GM23338 (cell line): ENCODE data around the gene CNOT8.

Experiments used
- CREB1 ChIP-seq: fragments of 250-450 bp; sonication (Bioruptor Pico); IDR thresholded peaks from 2 replicates; pipeline ENCODE4 v1.5.0; 2020; ENCODE audit warnings: low read depth, mild to moderate bottlenecking, moderate library complexity
- EZH2 ChIP-seq: fragments of 200-600 bp; sonication (generic); IDR thresholded peaks from one replicate; pipeline ENCODE4 v1.8.0; 2017; ENCODE audit warnings: antibody characterized with exemption, mild to moderate bottlenecking, low read depth; ENCODE audit not compliant: unreplicated experiment
- EZH2phosphoT487 ChIP-seq: fragments of 200-600 bp; sonication (generic); IDR thresholded peaks from one replicate; pipeline ENCODE4 v1.8.1; 2018; ENCODE audit warnings: antibody characterized with exemption; ENCODE audit not compliant: unreplicated experiment
- JUNB ChIP-seq: IDR thresholded peaks from one replicate; pipeline ENCODE4 v1.6.1; 2016; ENCODE audit warnings: antibody characterized with exemption; ENCODE audit not compliant: unreplicated experiment
- NANOG ChIP-seq: IDR thresholded peaks from 2 replicates; pipeline ENCODE4 v1.6.1; 2016; ENCODE audit warnings: antibody characterized with exemption, borderline replicate concordance
- POLR2AphosphoS5 ChIP-seq: IDR thresholded peaks from 2 replicates; pipeline ENCODE4 v1.6.1; 2016; ENCODE audit warnings: antibody characterized with exemption, low read depth
- STAT1 ChIP-seq: IDR thresholded peaks from one replicate; pipeline ENCODE4 v1.6.1; 2016; ENCODE audit warnings: antibody characterized with exemption; ENCODE audit not compliant: unreplicated experiment
- ZNF114 ChIP-seq: fragments of 250-450 bp; sonication (Bioruptor Pico); IDR thresholded peaks from 2 replicates; pipeline ENCODE4 v1.5.0; 2020; ENCODE audit warnings: mild to moderate bottlenecking, moderate library complexity
- ZNF331 ChIP-seq: fragments of 250-450 bp; sonication (Bioruptor Pico); IDR thresholded peaks from 2 replicates; pipeline ENCODE4 v1.5.0; 2020; ENCODE audit warnings: low read depth, mild to moderate bottlenecking, moderate library complexity
- TF ChIP-seq, protein P1 (sequence below), 2 experiments: fragments of 200-600 bp in 1 of 2; sonication (generic) in 1 of 2; conservative IDR thresholded peaks; 2 replicates each; pipeline versions ENCODE4 v1.5.1 to v1.6.1; 2016 to 2017; ENCODE audit warnings: antibody characterized with exemption in 2 of 2, low read depth in 2 of 2, mild to moderate bottlenecking in 2 of 2, moderate library complexity in 1 of 2
- TF ChIP-seq, protein P2 (sequence below): IDR thresholded peaks from one replicate; pipeline ENCODE4 v1.6.1; 2018; ENCODE audit warnings: antibody characterized with exemption; ENCODE audit not compliant: unreplicated experiment
- TF ChIP-seq, protein P3 (sequence below): IDR thresholded peaks from 2 replicates; pipeline ENCODE4 v1.6.1; 2016; ENCODE audit warnings: antibody characterized with exemption
- TF ChIP-seq, protein P4 (sequence below): fragments of 250-450 bp; sonication (Bioruptor Pico); IDR thresholded peaks from 2 replicates; pipeline ENCODE4 v1.5.0; 2020; ENCODE audit warnings: mild to moderate bottlenecking, moderate library complexity

DNA sequence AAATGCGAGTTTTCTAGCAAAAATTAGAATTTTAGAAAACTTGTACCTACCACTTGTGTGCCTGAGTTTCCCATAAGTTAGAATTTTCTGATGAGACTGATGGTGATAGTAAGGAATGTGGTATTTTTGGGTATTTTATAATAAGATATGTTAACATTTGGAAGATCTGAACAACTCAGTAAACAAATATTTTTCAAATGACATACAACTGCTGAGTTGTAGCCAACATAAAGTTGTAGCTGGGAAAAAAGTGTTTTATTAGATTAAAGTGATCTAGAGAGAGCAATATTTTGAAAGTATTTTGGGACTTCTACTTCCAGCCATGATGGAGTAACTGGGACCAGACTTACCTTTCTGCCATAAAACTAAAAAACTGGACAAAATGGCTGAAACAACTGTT, 41.6 kb downstream of the CNOT8 start:
- TF ChIP-seq, protein P1, sequence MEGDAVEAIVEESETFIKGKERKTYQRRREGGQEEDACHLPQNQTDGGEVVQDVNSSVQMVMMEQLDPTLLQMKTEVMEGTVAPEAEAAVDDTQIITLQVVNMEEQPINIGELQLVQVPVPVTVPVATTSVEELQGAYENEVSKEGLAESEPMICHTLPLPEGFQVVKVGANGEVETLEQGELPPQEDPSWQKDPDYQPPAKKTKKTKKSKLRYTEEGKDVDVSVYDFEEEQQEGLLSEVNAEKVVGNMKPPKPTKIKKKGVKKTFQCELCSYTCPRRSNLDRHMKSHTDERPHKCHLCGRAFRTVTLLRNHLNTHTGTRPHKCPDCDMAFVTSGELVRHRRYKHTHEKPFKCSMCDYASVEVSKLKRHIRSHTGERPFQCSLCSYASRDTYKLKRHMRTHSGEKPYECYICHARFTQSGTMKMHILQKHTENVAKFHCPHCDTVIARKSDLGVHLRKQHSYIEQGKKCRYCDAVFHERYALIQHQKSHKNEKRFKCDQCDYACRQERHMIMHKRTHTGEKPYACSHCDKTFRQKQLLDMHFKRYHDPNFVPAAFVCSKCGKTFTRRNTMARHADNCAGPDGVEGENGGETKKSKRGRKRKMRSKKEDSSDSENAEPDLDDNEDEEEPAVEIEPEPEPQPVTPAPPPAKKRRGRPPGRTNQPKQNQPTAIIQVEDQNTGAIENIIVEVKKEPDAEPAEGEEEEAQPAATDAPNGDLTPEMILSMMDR (conservative IDR thresholded peaks at IDR 0.05; ENCODE audit: low read depth in 2 of 2), result no peak
- TF ChIP-seq CREB1 (no peak), POLR2AphosphoS5 (no peak), JUNB (no peak), ZNF114 (CRISPR knock-in tag) (no peak), EZH2 (no peak), ZNF331 (CRISPR knock-in tag) (no peak), EZH2phosphoT487 (no peak), NANOG (no peak), STAT1 (no peak)
- TF ChIP-seq, protein P2, sequence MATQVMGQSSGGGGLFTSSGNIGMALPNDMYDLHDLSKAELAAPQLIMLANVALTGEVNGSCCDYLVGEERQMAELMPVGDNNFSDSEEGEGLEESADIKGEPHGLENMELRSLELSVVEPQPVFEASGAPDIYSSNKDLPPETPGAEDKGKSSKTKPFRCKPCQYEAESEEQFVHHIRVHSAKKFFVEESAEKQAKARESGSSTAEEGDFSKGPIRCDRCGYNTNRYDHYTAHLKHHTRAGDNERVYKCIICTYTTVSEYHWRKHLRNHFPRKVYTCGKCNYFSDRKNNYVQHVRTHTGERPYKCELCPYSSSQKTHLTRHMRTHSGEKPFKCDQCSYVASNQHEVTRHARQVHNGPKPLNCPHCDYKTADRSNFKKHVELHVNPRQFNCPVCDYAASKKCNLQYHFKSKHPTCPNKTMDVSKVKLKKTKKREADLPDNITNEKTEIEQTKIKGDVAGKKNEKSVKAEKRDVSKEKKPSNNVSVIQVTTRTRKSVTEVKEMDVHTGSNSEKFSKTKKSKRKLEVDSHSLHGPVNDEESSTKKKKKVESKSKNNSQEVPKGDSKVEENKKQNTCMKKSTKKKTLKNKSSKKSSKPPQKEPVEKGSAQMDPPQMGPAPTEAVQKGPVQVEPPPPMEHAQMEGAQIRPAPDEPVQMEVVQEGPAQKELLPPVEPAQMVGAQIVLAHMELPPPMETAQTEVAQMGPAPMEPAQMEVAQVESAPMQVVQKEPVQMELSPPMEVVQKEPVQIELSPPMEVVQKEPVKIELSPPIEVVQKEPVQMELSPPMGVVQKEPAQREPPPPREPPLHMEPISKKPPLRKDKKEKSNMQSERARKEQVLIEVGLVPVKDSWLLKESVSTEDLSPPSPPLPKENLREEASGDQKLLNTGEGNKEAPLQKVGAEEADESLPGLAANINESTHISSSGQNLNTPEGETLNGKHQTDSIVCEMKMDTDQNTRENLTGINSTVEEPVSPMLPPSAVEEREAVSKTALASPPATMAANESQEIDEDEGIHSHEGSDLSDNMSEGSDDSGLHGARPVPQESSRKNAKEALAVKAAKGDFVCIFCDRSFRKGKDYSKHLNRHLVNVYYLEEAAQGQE, result no peak
- TF ChIP-seq, protein P3, sequence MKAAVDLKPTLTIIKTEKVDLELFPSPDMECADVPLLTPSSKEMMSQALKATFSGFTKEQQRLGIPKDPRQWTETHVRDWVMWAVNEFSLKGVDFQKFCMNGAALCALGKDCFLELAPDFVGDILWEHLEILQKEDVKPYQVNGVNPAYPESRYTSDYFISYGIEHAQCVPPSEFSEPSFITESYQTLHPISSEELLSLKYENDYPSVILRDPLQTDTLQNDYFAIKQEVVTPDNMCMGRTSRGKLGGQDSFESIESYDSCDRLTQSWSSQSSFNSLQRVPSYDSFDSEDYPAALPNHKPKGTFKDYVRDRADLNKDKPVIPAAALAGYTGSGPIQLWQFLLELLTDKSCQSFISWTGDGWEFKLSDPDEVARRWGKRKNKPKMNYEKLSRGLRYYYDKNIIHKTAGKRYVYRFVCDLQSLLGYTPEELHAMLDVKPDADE, result no peak
- TF ChIP-seq, protein P4, sequence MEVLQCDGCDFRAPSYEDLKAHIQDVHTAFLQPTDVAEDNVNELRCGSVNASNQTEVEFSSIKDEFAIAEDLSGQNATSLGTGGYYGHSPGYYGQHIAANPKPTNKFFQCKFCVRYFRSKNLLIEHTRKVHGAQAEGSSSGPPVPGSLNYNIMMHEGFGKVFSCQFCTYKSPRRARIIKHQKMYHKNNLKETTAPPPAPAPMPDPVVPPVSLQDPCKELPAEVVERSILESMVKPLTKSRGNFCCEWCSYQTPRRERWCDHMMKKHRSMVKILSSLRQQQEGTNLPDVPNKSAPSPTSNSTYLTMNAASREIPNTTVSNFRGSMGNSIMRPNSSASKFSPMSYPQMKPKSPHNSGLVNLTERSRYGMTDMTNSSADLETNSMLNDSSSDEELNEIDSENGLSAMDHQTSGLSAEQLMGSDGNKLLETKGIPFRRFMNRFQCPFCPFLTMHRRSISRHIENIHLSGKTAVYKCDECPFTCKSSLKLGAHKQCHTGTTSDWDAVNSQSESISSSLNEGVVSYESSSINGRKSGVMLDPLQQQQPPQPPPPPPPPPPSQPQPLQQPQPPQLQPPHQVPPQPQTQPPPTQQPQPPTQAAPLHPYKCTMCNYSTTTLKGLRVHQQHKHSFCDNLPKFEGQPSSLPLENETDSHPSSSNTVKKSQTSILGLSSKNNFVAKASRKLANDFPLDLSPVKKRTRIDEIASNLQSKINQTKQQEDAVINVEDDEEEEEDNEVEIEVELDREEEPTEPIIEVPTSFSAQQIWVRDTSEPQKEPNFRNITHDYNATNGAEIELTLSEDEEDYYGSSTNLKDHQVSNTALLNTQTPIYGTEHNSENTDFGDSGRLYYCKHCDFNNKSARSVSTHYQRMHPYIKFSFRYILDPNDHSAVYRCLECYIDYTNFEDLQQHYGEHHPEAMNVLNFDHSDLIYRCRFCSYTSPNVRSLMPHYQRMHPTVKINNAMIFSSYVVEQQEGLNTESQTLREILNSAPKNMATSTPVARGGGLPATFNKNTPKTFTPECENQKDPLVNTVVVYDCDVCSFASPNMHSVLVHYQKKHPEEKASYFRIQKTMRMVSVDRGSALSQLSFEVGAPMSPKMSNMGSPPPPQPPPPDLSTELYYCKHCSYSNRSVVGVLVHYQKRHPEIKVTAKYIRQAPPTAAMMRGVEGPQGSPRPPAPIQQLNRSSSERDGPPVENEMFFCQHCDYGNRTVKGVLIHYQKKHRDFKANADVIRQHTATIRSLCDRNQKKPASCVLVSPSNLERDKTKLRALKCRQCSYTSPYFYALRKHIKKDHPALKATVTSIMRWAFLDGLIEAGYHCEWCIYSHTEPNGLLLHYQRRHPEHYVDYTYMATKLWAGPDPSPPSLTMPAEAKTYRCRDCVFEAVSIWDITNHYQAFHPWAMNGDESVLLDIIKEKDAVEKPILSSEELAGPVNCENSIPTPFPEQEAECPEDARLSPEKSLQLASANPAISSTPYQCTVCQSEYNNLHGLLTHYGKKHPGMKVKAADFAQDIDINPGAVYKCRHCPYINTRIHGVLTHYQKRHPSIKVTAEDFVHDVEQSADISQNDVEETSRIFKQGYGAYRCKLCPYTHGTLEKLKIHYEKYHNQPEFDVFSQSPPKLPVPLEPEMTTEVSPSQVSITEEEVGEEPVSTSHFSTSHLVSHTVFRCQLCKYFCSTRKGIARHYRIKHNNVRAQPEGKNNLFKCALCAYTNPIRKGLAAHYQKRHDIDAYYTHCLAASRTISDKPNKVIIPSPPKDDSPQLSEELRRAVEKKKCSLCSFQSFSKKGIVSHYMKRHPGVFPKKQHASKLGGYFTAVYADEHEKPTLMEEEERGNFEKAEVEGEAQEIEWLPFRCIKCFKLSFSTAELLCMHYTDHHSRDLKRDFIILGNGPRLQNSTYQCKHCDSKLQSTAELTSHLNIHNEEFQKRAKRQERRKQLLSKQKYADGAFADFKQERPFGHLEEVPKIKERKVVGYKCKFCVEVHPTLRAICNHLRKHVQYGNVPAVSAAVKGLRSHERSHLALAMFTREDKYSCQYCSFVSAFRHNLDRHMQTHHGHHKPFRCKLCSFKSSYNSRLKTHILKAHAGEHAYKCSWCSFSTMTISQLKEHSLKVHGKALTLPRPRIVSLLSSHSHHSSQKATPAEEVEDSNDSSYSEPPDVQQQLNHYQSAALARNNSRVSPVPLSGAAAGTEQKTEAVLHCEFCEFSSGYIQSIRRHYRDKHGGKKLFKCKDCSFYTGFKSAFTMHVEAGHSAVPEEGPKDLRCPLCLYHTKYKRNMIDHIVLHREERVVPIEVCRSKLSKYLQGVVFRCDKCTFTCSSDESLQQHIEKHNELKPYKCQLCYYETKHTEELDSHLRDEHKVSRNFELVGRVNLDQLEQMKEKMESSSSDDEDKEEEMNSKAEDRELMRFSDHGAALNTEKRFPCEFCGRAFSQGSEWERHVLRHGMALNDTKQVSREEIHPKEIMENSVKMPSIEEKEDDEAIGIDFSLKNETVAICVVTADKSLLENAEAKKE (CRISPR knock-in tag), result no peak
